Nephron (organoid): Measurements from ENCODE around the gene RRP36.
A peak's percentile ranks its signal among the peaks of the same experiment; 100 is the strongest.

Experiments
- H3K27ac Mint-ChIP-seq, 3 experiments: 2 replicates each; pipeline ENCODE4 v1.8.0; 2020; ENCODE audit warnings: mixed read lengths in 3 of 3, mild to moderate bottlenecking in 2 of 3, moderate library complexity in 1 of 3
- H3K27me3 Mint-ChIP-seq: 2 replicates; pipeline ENCODE4 v1.8.0; 2021; ENCODE audit warnings: low read depth, mild to moderate bottlenecking, moderate library complexity, mixed read lengths
- H3K36me3 Mint-ChIP-seq: 2 replicates; pipeline ENCODE4 v1.8.0; 2020; ENCODE audit warnings: low read depth, mixed read lengths
- H3K4me1 Mint-ChIP-seq: 2 replicates; pipeline ENCODE4 v1.8.0; 2020; ENCODE audit warnings: mixed read lengths
- H3K4me3 Mint-ChIP-seq, 3 experiments: 2 replicates each; pipeline ENCODE4 v1.8.0; 2020; ENCODE audit warnings: mild to moderate bottlenecking in 3 of 3, mixed read lengths in 3 of 3, moderate library complexity in 2 of 3
- H3K9me3 Mint-ChIP-seq: 2 replicates; pipeline ENCODE4 v1.8.0; 2020; ENCODE audit warnings: mixed read lengths
- CTCF ChIP-seq, 3 experiments: fragments of 200-600 bp; sonication (generic); IDR thresholded peaks; one replicate each; pipeline ENCODE4 v1.5.0; 2021; ENCODE audit warnings: antibody characterized with exemption in 3 of 3; ENCODE audit not compliant: unreplicated experiment in 3 of 3

Gene RRP36

DNA sequence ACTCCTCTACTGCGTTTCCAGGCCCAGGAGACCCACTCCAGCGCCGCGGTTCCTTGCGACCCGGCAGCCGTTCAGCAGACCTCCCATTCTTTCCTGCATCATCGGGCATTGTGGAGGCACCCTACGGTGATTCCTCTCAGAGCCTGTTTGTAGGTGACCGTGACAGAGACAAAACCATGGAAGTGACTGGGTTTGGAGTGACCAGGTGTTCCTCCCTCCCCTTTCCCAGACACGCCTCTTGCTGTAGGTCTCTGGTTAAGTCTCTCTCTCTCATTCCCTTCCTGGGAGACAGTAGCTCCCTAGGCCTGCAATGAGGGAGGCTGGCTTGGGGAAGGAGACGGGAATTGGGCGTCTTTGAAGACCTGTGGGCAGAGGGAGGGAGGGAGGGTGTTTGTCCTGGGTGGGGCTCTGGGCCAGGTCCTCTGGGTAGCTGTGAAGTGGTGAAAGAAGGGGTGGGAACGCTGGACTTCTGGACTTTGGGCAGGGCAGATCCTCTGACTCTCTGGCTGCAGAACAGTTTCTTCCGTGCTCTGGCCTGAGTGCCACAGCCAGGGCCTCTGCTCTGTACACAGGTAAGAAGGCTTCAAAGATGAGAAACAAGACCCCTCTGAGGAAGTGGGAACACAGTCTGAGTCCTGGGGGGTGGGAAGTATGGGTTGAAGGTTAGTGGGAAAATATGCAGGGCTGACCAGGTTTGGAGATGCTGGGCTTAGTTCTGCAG, 38.8 kb downstream of the RRP36 start:
- Mint-ChIP-seq H3K9me3 (no peaks in the 10 kb centered on the region), H3K27me3 (no peaks in the 10 kb centered on the region), H3K36me3 (peaks cover 49% of the 10 kb centered on the region), H3K27ac (peak overlapping the region; percentile 97 to 100 (median 99)), H3K4me3 (peak overlapping the region; percentile 96 to 97 (median 96)), H3K4me1 (peaks cover 38% of the 10 kb centered on the region)
- TF ChIP-seq CTCF (IDR thresholded peaks at IDR 0.05; ENCODE audit: unreplicated experiment in 3 of 3), result no peak

DNA sequence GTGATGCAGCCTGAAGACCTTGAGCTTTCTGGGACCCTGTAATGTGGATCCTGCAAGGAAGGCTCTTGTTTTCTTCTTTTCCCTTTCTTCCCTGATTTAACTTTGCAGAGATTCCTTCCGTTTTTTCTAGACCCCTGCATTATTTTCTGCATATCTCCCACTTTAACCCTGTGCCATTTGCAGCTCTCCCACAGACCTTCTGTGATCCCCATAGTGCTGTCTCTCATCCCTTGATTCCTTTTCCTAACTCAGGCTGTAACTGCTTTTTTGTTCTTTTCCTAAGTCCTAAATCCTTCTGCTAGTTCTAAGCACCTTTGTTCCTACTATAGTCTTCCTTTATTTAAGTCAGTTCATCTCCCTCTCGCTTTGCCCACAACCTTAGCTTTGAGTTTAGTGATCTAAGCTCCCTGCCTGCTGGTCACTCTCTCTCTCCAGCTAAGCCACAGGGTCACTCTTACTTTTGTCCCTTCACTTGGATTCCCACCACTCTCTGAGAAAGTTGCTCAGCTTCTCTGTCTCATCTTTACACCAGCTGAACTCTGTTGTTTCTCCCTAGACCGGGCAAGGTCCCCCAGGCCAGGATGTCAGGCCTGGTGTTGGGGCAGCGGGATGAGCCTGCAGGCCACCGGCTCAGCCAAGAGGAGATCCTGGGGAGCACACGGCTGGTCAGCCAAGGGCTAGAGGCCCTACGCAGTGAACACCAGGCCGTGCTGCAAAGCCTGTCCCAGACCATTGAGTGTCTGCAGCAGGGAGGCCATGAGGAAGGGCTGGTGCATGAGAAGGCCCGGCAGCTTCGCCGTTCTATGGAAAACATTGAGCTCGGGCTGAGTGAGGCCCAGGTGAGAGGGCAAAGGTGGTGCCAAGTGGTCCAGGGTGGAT, 39.6 kb downstream of the RRP36 start:
- no peak for TF ChIP-seq CTCF (IDR thresholded peaks at IDR 0.05; ENCODE audit: unreplicated experiment in 3 of 3)
- H3K4me3 Mint-ChIP-seq, result peak overlapping the region; percentile 96 to 97 (median 96)
- H3K36me3 Mint-ChIP-seq, result peaks cover 46% of the 10 kb centered on the region
- peaks cover 38% of the 10 kb centered on the region for H3K4me1 Mint-ChIP-seq
- H3K9me3 Mint-ChIP-seq, result no peaks in the 10 kb centered on the region
- H3K27ac Mint-ChIP-seq, result peak overlapping the region; percentile 97 to 100 (median 99)
- H3K27me3 Mint-ChIP-seq, result no peaks in the 10 kb centered on the region

GRCh38 chr6:43061861-43062260, 40.4 kb downstream of the RRP36 start:
- H3K4me3 Mint-ChIP-seq, result peak overlapping the region; percentile 68 to 97 (median 96)
- H3K36me3 Mint-ChIP-seq, result peaks cover 51% of the 10 kb centered on the region
- no peaks in the 10 kb centered on the region for H3K27me3 Mint-ChIP-seq
- no peaks in the 10 kb centered on the region for H3K9me3 Mint-ChIP-seq
- TF ChIP-seq CTCF (IDR thresholded peaks at IDR 0.05; ENCODE audit: unreplicated experiment in 3 of 3), result no peak
- peaks cover 38% of the 10 kb centered on the region for H3K4me1 Mint-ChIP-seq
- H3K27ac Mint-ChIP-seq, result peak overlapping the region; percentile 77 to 99 (median 97)

GRCh38 chr6:43062818-43063217, 41.4 kb downstream of the RRP36 start:
- Mint-ChIP-seq H3K27ac (no peak overlapping the region), H3K4me1 (peaks cover 38% of the 10 kb centered on the region), H3K4me3 (no peak overlapping the region), H3K36me3 (peaks cover 47% of the 10 kb centered on the region), H3K9me3 (no peaks in the 10 kb centered on the region), H3K27me3 (no peaks in the 10 kb centered on the region)
- TF ChIP-seq CTCF (IDR thresholded peaks at IDR 0.05; ENCODE audit: unreplicated experiment in 3 of 3), result no peak

GRCh38 chr6:43070028-43070632, 48.7 kb downstream of the RRP36 start:
- Mint-ChIP-seq H3K27ac (peak overlapping the region; percentile 80 to 97 (median 95)), H3K36me3 (peaks cover 43% of the 10 kb centered on the region), H3K9me3 (no peaks in the 10 kb centered on the region), H3K27me3 (no peaks in the 10 kb centered on the region), H3K4me1 (peaks cover 40% of the 10 kb centered on the region), H3K4me3 (peak overlapping the region; percentile 53 to 60 (median 59))
- peak; percentile 59 to 78 (median 67) for TF ChIP-seq CTCF (IDR thresholded peaks at IDR 0.05; ENCODE audit: unreplicated experiment in 3 of 3)
